HEK293T (cell line): ENCODE data around the gene TLR5.

Experiments
- ARNT ChIP-seq: fragments of 450-650 bp; IDR thresholded peaks from 2 replicates; pipeline ENCODE4 v1.6.1; 2017; ENCODE audit warnings: mild to moderate bottlenecking
- FOXA1 ChIP-seq: fragments of 450-650 bp; IDR thresholded peaks from 2 replicates; pipeline ENCODE4 v1.6.1; 2016; ENCODE audit warnings: mild to moderate bottlenecking
- FOXK2 ChIP-seq: fragments of 450-650 bp; IDR thresholded peaks from 2 replicates; pipeline ENCODE4 v1.6.1; 2016; ENCODE audit warnings: mild to moderate bottlenecking
- NFRKB ChIP-seq: fragments of 450-650 bp; IDR thresholded peaks from 2 replicates; pipeline ENCODE4 v1.6.1; 2016; ENCODE audit warnings: mild to moderate bottlenecking, moderate library complexity
- SP1 ChIP-seq: fragments of 450-650 bp; IDR thresholded peaks from 2 replicates; pipeline ENCODE4 v1.6.1; 2017
- TARDBP ChIP-seq: fragments of 450-650 bp; IDR thresholded peaks from 2 replicates; pipeline ENCODE4 v1.6.1; 2016

GRCh38 chr1:223188618-223189356 lies 45.7 kb upstream of the TLR5 start:
- TF ChIP-seq FOXA1 (no peak), ARNT (no peak), SP1 (no peak), FOXK2 (no peak), TARDBP (no peak), NFRKB (no peak)
